Measurements from ENCODE around the gene ATP6V1D. TPM values are rescaled to one million over a fixed set of nuclear protein-coding genes. Genes with fewer than 3 reads are reported as not detected.

ATP6V1D gene
- polyA plus RNA-seq, 6 donors from 2014 or later = 19.6 to 48.2 (median 43.3) TPM

- Mint-ChIP-seq H3K27ac (no peak overlapping the region), H3K27me3 (no peaks in the 10 kb centered on the region), H3K36me3 (peaks cover 0 to 4% of the 10 kb centered on the region in 2 donors), H3K9me3 (no peaks in the 10 kb centered on the region), H3K4me3 (no peak overlapping the region), H3K4me1 (no peaks in the 10 kb centered on the region)
- no peak for ATAC-seq (ENCODE audit: low read depth in 2 of 2)
- DNase-seq = no peak
Observed at GRCh38 chr14:67317822-67318221, 41.8 kb downstream of the ATP6V1D start.

GRCh38 chr14:67313153-67313552 is 46.5 kb downstream of the ATP6V1D start:
- DNase-seq = no peak
- Mint-ChIP-seq H3K27ac (peak overlapping the region in 1 of 6 donors; percentile 11), H3K4me1 (peaks cover 0 to under 1% (median 0%) of the 10 kb centered on the region in 3 donors), H3K9me3 (no peaks in the 10 kb centered on the region), H3K36me3 (peaks cover 0 to under 1% of the 10 kb centered on the region in 2 donors), H3K27me3 (no peaks in the 10 kb centered on the region), H3K4me3 (no peak overlapping the region)
- no peak for ATAC-seq (ENCODE audit: low read depth in 2 of 2)

DNA sequence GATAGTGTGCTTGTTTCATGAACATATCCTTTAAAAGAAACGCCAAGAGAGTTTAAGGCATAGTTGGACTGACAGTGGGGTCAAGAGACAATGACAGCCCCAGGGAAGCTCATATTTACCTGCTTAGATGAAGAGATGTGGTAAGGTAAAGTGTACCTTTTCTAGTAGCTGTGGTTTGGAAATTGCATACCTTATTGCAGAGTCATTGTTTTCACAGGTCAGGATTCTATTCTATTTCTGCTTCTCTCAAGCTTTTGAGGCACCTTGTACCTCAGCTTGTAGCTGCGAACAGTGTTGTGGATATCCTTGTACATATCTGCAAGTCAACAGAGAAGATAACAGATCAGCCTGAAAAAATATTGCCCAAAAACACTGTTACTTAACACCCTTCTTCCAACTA is 47.7 kb downstream of the ATP6V1D start:
- Mint-ChIP-seq H3K4me1 (peaks cover 3 to 7% (median 7%) of the 10 kb centered on the region in 3 donors), H3K27me3 (no peaks in the 10 kb centered on the region), H3K4me3 (no peak overlapping the region), H3K27ac (no peak overlapping the region), H3K36me3 (no peaks in the 10 kb centered on the region), H3K9me3 (no peaks in the 10 kb centered on the region)
- DNase-seq (no peak), ATAC-seq (ENCODE audit: low read depth in 2 of 2) (no peak)

Other genes with a start within 250 kb of the ATP6V1D start
- under 1 TPM in 1 of 6 donors, not detected in 5; 0.20 TPM for gene GARIN2, start 170.4 kb downstream of the ATP6V1D start, polyA plus RNA-seq (ENCODE audit: low read depth in 6 of 6)
- 1 to 10 TPM; 2.3 to 3.8 (median 2.9) TPM for gene PALS1, start 118.4 kb downstream of the ATP6V1D start, polyA plus RNA-seq (ENCODE audit: low read depth in 6 of 6)
- gene EIF2S1, start 524 bp upstream of the ATP6V1D start, polyA plus RNA-seq (ENCODE audit: low read depth in 6 of 6) = 100 to 1,000 TPM in 4 of 6 donors, 10 to 100 TPM in 2; 68.6 to 123 (median 108) TPM
- 1 to 10 TPM in 1 of 6 donors, not detected in 5; 1.4 TPM for gene PLEK2, start 52.4 kb upstream of the ATP6V1D start, polyA plus RNA-seq (ENCODE audit: low read depth in 6 of 6)
- 10 to 100 TPM in 2 of 6 donors, 1 to 10 TPM in 4; 5.5 to 15.8 (median 8.7) TPM for gene TMEM229B, start 128.9 kb upstream of the ATP6V1D start, polyA plus RNA-seq (ENCODE audit: low read depth in 6 of 6)
- under 1 TPM in 2 of 6 donors, not detected in 4; 0.13 to 0.28 TPM for gene PLEKHH1, start 173.5 kb upstream of the ATP6V1D start, polyA plus RNA-seq (ENCODE audit: low read depth in 6 of 6)
- 10 to 100 TPM; 26.2 to 48.4 (median 38.6) TPM for gene PIGH, start 240.5 kb upstream of the ATP6V1D start, polyA plus RNA-seq (ENCODE audit: low read depth in 6 of 6)